Measurements from ENCODE around the gene TIGD2.
A peak's percentile ranks its signal among the peaks of the same experiment; 100 is the strongest.
"Not testable (repeated sequence)": the region's sequence is repeated elsewhere in the genome, so short reads cannot be mapped to it uniquely, and the experiment has no call there.

Gene TIGD2

GRCh38 chr4:89121387-89122068 lies 10.2 kb downstream of the TIGD2 start:
- no peak for DNase-seq

- DNase-seq = no peak
Observed at GRCh38 chr4:89123451-89123851, 12.1 kb downstream of the TIGD2 start.

- no peak for DNase-seq
Observed at GRCh38 chr4:89125901-89126782, 14.8 kb downstream of the TIGD2 start.

GRCh38 chr4:89129080-89129640 lies 17.8 kb downstream of the TIGD2 start:
- no peak for DNase-seq

- no peak for DNase-seq
Observed at GRCh38 chr4:89134775-89135319, 23.5 kb downstream of the TIGD2 start.

- DNase-seq = no peak
Observed at GRCh38 chr4:89136525-89136924, 25.2 kb downstream of the TIGD2 start.

GRCh38 chr4:89137231-89137630 lies 25.9 kb downstream of the TIGD2 start:
- DNase-seq = no peak

- DNase-seq = no peak
Observed at GRCh38 chr4:89137695-89138094, 26.4 kb downstream of the TIGD2 start.

- no peak for DNase-seq
Observed at GRCh38 chr4:89140168-89140759, 28.9 kb downstream of the TIGD2 start.

- no peak for DNase-seq
Observed at GRCh38 chr4:89142691-89143669, 31.6 kb downstream of the TIGD2 start.

GRCh38 chr4:89144652-89145051 lies 33.3 kb downstream of the TIGD2 start:
- not testable (repeated sequence) for DNase-seq

- DNase-seq = no peak
Observed at GRCh38 chr4:89146196-89146595, 34.9 kb downstream of the TIGD2 start.

- no peak for DNase-seq
Observed at GRCh38 chr4:89152972-89153371, 41.6 kb downstream of the TIGD2 start.

- no peak for DNase-seq
Observed at GRCh38 chr4:89156174-89156914, 45.0 kb downstream of the TIGD2 start.

GRCh38 chr4:89157488-89158024 lies 46.2 kb downstream of the TIGD2 start:
- no peak for DNase-seq

- peak; percentile 11 for DNase-seq
Observed at GRCh38 chr4:89158884-89159503, 47.7 kb downstream of the TIGD2 start.

GRCh38 chr4:89160806-89161205 lies 49.5 kb downstream of the TIGD2 start:
- DNase-seq = no peak

GRCh38 chr4:89161841-89162240 lies 50.5 kb downstream of the TIGD2 start:
- no peak for DNase-seq

GRCh38 chr4:89162496-89162895 lies 51.2 kb downstream of the TIGD2 start:
- no peak for DNase-seq

- no peak for DNase-seq
Observed at GRCh38 chr4:89162987-89163386, 51.7 kb downstream of the TIGD2 start.

Data from GDM1 (cell line).